GM10266 (cell line): Measurements from ENCODE around the gene DRG2.

ENCODE experiments used
- DNase-seq: peaks from one replicate; pipeline ENCODE4 v3.0.0; 2012; ENCODE audit errors: extremely low spot score
- CTCF ChIP-seq: IDR thresholded peaks from 2 replicates; pipeline ENCODE4 v1.5.1; 2012; ENCODE audit warnings: mild to moderate bottlenecking, low read depth; ENCODE audit not compliant: control insufficient read depth, insufficient read depth; ENCODE audit errors: missing control alignments

DRG2 gene

DNA sequence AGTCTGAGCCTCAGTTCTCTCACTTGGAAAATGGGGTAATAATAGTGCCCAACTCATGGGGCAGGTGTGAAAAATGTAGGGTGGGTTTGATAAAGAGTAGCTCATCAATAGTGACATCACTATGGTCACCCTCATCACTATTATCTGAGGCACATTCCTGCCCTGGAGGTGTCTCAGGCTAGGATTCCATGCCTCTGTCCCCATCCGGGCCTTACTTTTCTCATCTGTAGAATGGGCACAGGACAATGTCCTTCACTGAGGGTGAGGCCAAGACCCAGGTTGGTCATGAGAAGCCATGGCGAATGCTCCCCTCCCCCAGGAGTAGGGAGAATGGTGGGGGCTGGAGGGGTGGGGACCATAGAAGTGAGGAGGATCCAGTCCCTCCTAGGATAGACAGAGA, 51.3 kb downstream of the DRG2 start:
- TF ChIP-seq CTCF, result no peak
- no peak for DNase-seq

- no peak for DNase-seq
- no peak for TF ChIP-seq CTCF
Measured at GRCh38 chr17:18139498-18139897, 51.8 kb downstream of the DRG2 start.

- TF ChIP-seq CTCF, result peak; percentile 44
- DNase-seq, result no peak
Measured at GRCh38 chr17:18139949-18140348, 52.2 kb downstream of the DRG2 start.

DNA sequence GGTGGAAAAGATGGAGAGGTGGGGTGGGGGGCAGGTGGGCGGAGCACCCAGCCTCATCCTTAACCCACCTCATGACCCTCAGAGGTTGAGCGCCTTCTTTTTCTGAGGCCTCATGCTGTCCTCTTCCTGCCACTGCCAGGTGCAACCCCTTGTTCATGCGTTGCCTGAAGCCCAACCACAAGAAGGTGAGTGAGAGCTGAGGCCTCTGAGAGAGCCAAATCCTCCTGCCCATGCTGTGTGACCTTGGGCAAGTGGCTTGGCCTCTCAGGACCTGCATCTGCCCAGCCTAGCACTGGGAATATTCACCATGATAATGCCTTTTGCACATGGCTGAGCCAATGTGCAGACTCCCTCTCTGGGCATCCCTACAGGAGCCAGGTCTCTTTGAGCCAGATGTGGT, 52.9 kb downstream of the DRG2 start:
- no peak for DNase-seq
- no peak for TF ChIP-seq CTCF

DNA sequence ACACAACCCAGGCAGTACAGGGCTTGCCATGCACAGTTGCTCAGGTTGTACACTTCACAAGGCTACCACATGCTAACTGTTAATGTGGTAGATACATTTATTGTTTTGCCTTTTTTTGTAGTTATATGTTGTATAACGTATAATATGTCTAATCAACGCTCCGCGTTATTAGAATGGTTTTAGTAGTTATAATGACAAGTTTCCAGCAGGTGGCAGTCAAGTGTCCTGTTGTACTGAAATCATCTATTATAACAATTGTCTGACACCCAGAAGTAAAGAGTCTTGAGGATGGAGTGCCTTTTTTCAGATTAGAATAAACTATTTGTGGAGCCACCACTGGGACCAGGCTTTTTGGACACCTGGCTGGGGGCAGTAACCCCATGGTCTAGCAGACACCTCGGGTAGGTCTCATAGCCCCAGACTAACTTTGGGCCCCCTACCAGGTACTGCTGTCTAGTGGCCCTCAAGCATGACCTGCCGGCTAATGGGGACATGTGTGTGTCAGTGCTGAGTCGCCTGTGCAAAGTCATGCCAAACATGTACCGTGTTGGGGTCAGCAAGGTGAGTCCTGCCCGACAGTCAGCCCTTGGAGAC, 53.6 kb downstream of the DRG2 start:
- peak; percentile 52 for TF ChIP-seq CTCF
- peak; percentile 79 for DNase-seq

GRCh38 chr17:18142417-18142816, 54.7 kb downstream of the DRG2 start:
- no peak for DNase-seq
- no peak for TF ChIP-seq CTCF

DNA sequence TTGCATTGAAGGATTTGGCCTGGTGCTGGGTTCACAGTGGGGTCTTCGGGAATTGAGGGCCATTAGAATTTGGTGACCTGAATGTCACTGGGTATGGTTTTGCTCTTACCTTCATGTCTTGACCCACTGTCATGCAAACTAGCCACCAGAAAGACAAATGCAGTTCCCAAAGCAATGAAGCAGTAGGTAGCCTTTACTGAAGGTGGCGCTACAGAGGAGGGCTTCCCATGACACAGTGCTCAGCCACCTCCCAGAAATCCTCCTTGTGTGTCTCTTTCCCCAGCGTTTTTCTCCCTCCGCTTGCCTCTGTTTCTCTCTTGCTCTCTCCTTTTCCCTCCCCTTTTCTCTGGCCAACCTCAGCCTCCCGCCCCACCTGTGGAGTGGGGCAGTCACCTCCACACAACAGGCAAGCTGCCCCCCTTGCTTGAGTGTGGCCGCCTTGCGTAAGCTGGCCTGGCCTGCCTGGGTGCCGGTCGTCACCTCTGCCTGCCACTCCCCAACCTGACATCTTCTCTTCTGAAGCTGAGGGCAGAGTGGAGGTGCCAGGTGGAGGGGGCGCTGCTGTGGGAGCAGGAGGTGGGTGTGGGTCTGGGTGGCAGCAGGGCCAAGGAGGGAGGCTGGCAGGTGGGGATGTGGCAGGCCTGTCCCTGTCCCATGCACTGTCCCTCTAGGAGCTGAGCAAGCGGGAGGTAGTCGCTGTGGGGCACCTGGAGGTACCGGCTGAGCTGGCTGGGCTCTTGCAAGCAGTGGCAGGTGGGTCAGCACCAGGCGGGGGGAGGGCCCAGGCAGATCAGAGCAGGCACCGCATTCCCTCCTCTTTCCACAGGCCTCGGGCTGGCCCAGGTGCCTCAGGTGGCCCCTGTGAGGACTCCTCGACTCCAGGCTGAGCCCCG, 55.5 kb downstream of the DRG2 start:
- DNase-seq, result no peak
- TF ChIP-seq CTCF, result peak; percentile 50
